Keratinocyte (primary cell): ENCODE measurements around the gene BEST2.

Experiments used
- EZH2 ChIP-seq: IDR thresholded peaks from one replicate; pipeline ENCODE4 v1.6.1; 2012; ENCODE audit warnings: inconsistent platforms, mild to moderate bottlenecking, low read length, moderate library complexity
- TF ChIP-seq, protein P1 (sequence below), 3 experiments: IDR thresholded peaks in 1 of 3; conservative IDR thresholded peaks in 1 of 3; optimal IDR thresholded peaks in 1 of 3; 2 replicates in 2 of 3; 3 replicates in 1 of 3; pipeline versions ENCODE3 to v1.5.1; 2011; ENCODE audit warnings: low read length in 3 of 3, mild to moderate bottlenecking in 3 of 3, moderate library complexity in 2 of 3, control low read depth in 1 of 3, inconsistent platforms in 1 of 3; ENCODE audit not compliant: insufficient read depth in 2 of 3; ENCODE audit errors: extremely low read depth in 1 of 3

GRCh38 chr19:12715102-12715501 is 36.5 kb upstream of the BEST2 start:
- TF ChIP-seq, protein P1, sequence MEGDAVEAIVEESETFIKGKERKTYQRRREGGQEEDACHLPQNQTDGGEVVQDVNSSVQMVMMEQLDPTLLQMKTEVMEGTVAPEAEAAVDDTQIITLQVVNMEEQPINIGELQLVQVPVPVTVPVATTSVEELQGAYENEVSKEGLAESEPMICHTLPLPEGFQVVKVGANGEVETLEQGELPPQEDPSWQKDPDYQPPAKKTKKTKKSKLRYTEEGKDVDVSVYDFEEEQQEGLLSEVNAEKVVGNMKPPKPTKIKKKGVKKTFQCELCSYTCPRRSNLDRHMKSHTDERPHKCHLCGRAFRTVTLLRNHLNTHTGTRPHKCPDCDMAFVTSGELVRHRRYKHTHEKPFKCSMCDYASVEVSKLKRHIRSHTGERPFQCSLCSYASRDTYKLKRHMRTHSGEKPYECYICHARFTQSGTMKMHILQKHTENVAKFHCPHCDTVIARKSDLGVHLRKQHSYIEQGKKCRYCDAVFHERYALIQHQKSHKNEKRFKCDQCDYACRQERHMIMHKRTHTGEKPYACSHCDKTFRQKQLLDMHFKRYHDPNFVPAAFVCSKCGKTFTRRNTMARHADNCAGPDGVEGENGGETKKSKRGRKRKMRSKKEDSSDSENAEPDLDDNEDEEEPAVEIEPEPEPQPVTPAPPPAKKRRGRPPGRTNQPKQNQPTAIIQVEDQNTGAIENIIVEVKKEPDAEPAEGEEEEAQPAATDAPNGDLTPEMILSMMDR (optimal IDR thresholded peaks at IDR 0.05 in 1 of 3, IDR thresholded peaks at IDR 0.05 in 1 of 3, conservative IDR thresholded peaks at IDR 0.05 in 1 of 3; ENCODE audit: extremely low read depth in 1 of 3, insufficient read depth in 2 of 3, low read length in 3 of 3): no peak
- no peak for TF ChIP-seq EZH2
